ENCODE results near the gene CRYBB1. TPM values are rescaled to one million over a fixed set of nuclear protein-coding genes. Genes with fewer than 3 reads are reported as not detected.

Gene CRYBB1
- total RNA-seq, 4 donors from 2014 or later: 0.40 TPM; not detected in 3

DNA sequence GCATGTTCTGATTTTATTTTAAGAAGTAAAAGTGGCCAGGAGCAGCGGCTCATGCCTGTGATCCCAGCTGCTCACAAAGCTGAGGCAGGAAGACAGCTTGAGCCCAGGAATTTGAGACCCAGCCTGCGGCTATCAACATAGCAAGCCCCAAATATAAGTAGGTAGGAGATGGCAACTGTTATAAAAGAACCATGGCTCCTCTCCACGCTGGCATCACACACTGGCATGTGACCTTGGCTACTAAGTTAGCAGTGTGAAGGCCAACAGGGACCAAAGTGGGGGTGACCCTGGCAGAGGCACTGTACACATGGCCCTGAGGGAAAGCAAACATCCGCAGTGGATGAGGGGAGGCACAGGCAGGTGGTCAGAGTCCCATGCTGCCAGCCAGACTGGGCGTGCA is 60.9 kb downstream of the CRYBB1 start:
- no peaks in the 10 kb centered on the region for H3K9me3 ChIP-seq
- no peak for TF ChIP-seq CTCF (IDR thresholded peaks at IDR 0.05)
- no peak for TF ChIP-seq EP300 (IDR thresholded peaks at IDR 0.05)
- TF ChIP-seq POLR2AphosphoS5 (IDR thresholded peaks at IDR 0.05): no peak
- no peak for TF ChIP-seq POLR2A (IDR thresholded peaks at IDR 0.05)
- H3K4me1 ChIP-seq: no peaks in the 10 kb centered on the region
- no peak overlapping the region for H3K27ac ChIP-seq
- ATAC-seq: no peak
- WGBS, 2 donors (ENCODE audit: low coverage in 1 of 2): 69 to 86% methylated on average over 2 to 4 of the region's 5 CpGs
- no peaks in the 10 kb centered on the region for H3K27me3 ChIP-seq
- no peaks in the 10 kb centered on the region for H3K36me3 ChIP-seq
- H3K4me3 ChIP-seq: no peak overlapping the region

DNA sequence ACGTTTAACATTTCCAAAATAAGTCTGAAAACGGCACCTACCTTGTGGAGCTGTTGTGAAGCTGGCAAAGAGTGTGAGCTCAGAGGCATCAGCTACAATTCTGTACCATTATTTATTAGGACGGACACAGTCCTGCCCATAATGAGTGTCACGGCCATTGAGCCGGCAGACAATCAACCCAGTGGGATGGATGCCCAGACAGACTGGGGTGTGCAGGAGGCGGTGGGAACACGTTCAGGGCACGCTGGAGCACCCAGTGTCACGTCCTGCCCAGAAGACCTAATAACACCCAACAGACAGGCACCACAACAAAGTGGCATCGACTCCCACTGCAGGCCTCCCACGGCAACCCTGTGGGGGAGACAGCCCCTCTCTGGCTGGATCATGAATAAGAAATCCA is 62.3 kb downstream of the CRYBB1 start:
- WGBS, 2 donors (ENCODE audit: low coverage in 1 of 2): 80 to 90% methylated on average over 2 to 3 of the region's 11 CpGs

DNA sequence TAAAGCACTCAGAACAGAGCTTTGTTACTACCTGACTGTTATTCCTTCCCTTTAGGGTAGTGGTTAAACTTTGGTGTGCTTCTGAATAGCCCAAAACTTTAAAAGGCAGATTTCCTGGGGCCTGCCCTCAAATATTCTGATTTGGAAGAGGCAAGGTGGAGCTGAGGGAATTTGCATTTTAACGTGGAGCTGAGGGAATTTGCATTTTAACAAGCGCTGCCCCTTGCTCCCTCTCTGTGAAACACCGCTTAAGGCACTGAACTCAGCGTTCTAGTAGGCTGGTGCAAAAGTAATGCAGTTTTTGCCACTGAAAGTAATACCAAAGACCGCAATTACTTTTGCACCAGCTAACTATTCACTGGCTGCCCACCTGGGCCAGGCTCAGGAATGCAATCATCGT is 62.9 kb downstream of the CRYBB1 start:
- no peaks in the 10 kb centered on the region for H3K9me3 ChIP-seq
- no peaks in the 10 kb centered on the region for H3K36me3 ChIP-seq
- H3K27ac ChIP-seq: no peak overlapping the region
- no peaks in the 10 kb centered on the region for H3K27me3 ChIP-seq
- 62 to 74% methylated on average over 6 of the region's 6 CpGs for WGBS, 2 donors (ENCODE audit: low coverage in 1 of 2)
- no peak overlapping the region for H3K4me3 ChIP-seq
- no peaks in the 10 kb centered on the region for H3K4me1 ChIP-seq
- no peak for ATAC-seq
- TF ChIP-seq EP300 (IDR thresholded peaks at IDR 0.05) (no peak), POLR2A (IDR thresholded peaks at IDR 0.05) (no peak), CTCF (IDR thresholded peaks at IDR 0.05) (no peak), POLR2AphosphoS5 (IDR thresholded peaks at IDR 0.05) (no peak)

More for the DNA sequence above, 62.3 kb downstream of the CRYBB1 start:
- no peaks in the 10 kb centered on the region for H3K27me3 ChIP-seq
- H3K4me1 ChIP-seq: no peaks in the 10 kb centered on the region
- H3K36me3 ChIP-seq: no peaks in the 10 kb centered on the region
- no peak overlapping the region for H3K4me3 ChIP-seq
- no peak for ATAC-seq
- no peaks in the 10 kb centered on the region for H3K9me3 ChIP-seq
- TF ChIP-seq CTCF (IDR thresholded peaks at IDR 0.05) (no peak), EP300 (IDR thresholded peaks at IDR 0.05) (no peak), POLR2A (IDR thresholded peaks at IDR 0.05) (no peak), POLR2AphosphoS5 (IDR thresholded peaks at IDR 0.05) (no peak)
- H3K27ac ChIP-seq: no peak overlapping the region

GRCh38 chr22:26553056-26553752 is 64.6 kb downstream of the CRYBB1 start:
- no peaks in the 10 kb centered on the region for H3K9me3 ChIP-seq
- 60 to 63% methylated on average over 6 to 7 of the region's 7 CpGs for WGBS, 2 donors (ENCODE audit: low coverage in 1 of 2)
- TF ChIP-seq CTCF (IDR thresholded peaks at IDR 0.05) (no peak), POLR2AphosphoS5 (IDR thresholded peaks at IDR 0.05) (no peak), EP300 (IDR thresholded peaks at IDR 0.05) (no peak), POLR2A (IDR thresholded peaks at IDR 0.05) (no peak)
- H3K27me3 ChIP-seq: no peaks in the 10 kb centered on the region
- H3K4me3 ChIP-seq: no peak overlapping the region
- H3K4me1 ChIP-seq: no peaks in the 10 kb centered on the region
- no peak overlapping the region for H3K27ac ChIP-seq
- no peak for ATAC-seq
- no peaks in the 10 kb centered on the region for H3K36me3 ChIP-seq

GRCh38 chr22:26552466-26552865 is 65.4 kb downstream of the CRYBB1 start:
- no peak overlapping the region for H3K4me3 ChIP-seq
- no peak for ATAC-seq
- no peaks in the 10 kb centered on the region for H3K27me3 ChIP-seq
- no peaks in the 10 kb centered on the region for H3K9me3 ChIP-seq
- WGBS, 2 donors (ENCODE audit: low coverage in 1 of 2): 80 to 89% methylated on average over 7 to 10 of the region's 10 CpGs
- H3K4me1 ChIP-seq: no peaks in the 10 kb centered on the region
- no peaks in the 10 kb centered on the region for H3K36me3 ChIP-seq
- no peak for TF ChIP-seq POLR2AphosphoS5 (IDR thresholded peaks at IDR 0.05)
- TF ChIP-seq POLR2A (IDR thresholded peaks at IDR 0.05): no peak
- TF ChIP-seq EP300 (IDR thresholded peaks at IDR 0.05): no peak
- TF ChIP-seq CTCF (IDR thresholded peaks at IDR 0.05): no peak
- no peak overlapping the region for H3K27ac ChIP-seq
